Prostate gland (tissue), 2 donors: ENCODE measurements around the gene LITAFD. TPM values are rescaled to one million over a fixed set of nuclear protein-coding genes. Genes with fewer than 3 reads are reported as not detected.
"Not testable (repeated sequence)": the region's sequence is repeated elsewhere in the genome, so short reads cannot be mapped to it uniquely, and the experiment has no call there.

Experiments used
- DNase-seq: peaks from one replicate; pipeline ENCODE4 v3.0.0-alpha.2; 2019; ENCODE audit warnings: low spot score
- H3K27ac ChIP-seq, 2 donors: fragments of 200-600 bp; sonication (generic); 2 replicates each; pipeline ENCODE4 v1.5.1; 2017 to 2019
- H3K27me3 ChIP-seq: fragments of 200-600 bp; sonication (generic); replicated peaks from 2 replicates; pipeline ENCODE4 v1.5.1; 2019; ENCODE audit not compliant: insufficient read depth
- H3K36me3 ChIP-seq, 2 donors: fragments of 200-600 bp; sonication (generic); 1 replicate in 1 of 2; 2 replicates in 1 of 2; pipeline versions ENCODE4 v1.5.1 to v1.8.1; 2017 to 2019
- H3K4me1 ChIP-seq: fragments of 200-600 bp; sonication (generic); replicated peaks from 2 replicates; pipeline ENCODE4 v1.5.1; 2019
- H3K4me3 ChIP-seq, 2 donors: fragments of 200-600 bp; sonication (generic); 2 replicates each; pipeline ENCODE4 v1.5.1; 2017 to 2019
- H3K9me3 ChIP-seq: fragments of 200-600 bp; sonication (generic); 2 replicates; pipeline ENCODE4 v1.5.1; 2017
- POLR2A ChIP-seq: fragments of 450-650 bp; IDR thresholded peaks from one replicate; pipeline ENCODE4 v1.6.1; 2016; ENCODE audit warnings: antibody characterized with exemption, mild to moderate bottlenecking
- POLR2AphosphoS5 ChIP-seq: sonication (generic); formaldehyde crosslinking; IDR thresholded peaks from one replicate; pipeline ENCODE4 v1.6.1; 2017; ENCODE audit warnings: antibody characterized with exemption
- WGBS: methylation state at CpG from one replicate; pipeline ENCODE4 v1.1.5; 2018; 5-methylcytosine and 5-hydroxymethylcytosine counted together
- intact Hi-C: fragments of 100-400 bp; cut with DNase I; formaldehyde crosslinking; loops from one replicate; pipeline ENCODE4 v1.14.2; 2022
- total RNA-seq, 2 donors: library from RNA; depleted of rRNA; stranded (reverse); fragments of >200 nt; gene quantifications; one replicate each; pipeline ENCODE4 v1.1.0, GENCODE V29; 2016
- TF ChIP-seq, protein P1 (sequence below), 4 experiments: fragments of 200-600 bp in 2 of 4; fragments of 450-650 bp in 2 of 4; sonication (generic) in 2 of 4; IDR thresholded peaks; 1 replicate in 3 of 4; 2 replicates in 1 of 4; pipeline ENCODE4 v1.5.1; 2016 to 2019; ENCODE audit warnings: antibody characterized with exemption in 4 of 4, mild to moderate bottlenecking in 2 of 4, moderate library complexity in 2 of 4

The LITAFD gene
- total RNA-seq, 2 donors from 2014 or later = 2.3 TPM; not detected in 1

- WGBS = 32% methylated on average over 32 of the region's 37 CpGs
- peak overlapping the region; percentile 54 to 56 for H3K4me3 ChIP-seq
- no peaks in the 10 kb centered on the region for H3K9me3 ChIP-seq
- peak overlapping the region in 1 of 2 donors; percentile 66 for H3K27ac ChIP-seq
- no peak for DNase-seq
- intact Hi-C loops = loop anchor here (5.0 kb wide), 2 partner anchors 72 to 192 kb away; partner anchors contain the start of genes PMM2 and TMEM186
- H3K4me1 ChIP-seq = peaks cover 11% of the 10 kb centered on the region
- no peaks in the 10 kb centered on the region for H3K36me3 ChIP-seq
- TF ChIP-seq, protein P1, sequence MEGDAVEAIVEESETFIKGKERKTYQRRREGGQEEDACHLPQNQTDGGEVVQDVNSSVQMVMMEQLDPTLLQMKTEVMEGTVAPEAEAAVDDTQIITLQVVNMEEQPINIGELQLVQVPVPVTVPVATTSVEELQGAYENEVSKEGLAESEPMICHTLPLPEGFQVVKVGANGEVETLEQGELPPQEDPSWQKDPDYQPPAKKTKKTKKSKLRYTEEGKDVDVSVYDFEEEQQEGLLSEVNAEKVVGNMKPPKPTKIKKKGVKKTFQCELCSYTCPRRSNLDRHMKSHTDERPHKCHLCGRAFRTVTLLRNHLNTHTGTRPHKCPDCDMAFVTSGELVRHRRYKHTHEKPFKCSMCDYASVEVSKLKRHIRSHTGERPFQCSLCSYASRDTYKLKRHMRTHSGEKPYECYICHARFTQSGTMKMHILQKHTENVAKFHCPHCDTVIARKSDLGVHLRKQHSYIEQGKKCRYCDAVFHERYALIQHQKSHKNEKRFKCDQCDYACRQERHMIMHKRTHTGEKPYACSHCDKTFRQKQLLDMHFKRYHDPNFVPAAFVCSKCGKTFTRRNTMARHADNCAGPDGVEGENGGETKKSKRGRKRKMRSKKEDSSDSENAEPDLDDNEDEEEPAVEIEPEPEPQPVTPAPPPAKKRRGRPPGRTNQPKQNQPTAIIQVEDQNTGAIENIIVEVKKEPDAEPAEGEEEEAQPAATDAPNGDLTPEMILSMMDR (IDR thresholded peaks at IDR 0.05) = no peak
- TF ChIP-seq POLR2A = no peak
- no peaks in the 10 kb centered on the region for H3K27me3 ChIP-seq
Observed at GRCh38 chr16:8869212-8869987, 12.8 kb upstream of the LITAFD start.

GRCh38 chr16:8869988-8870241 lies 12.2 kb upstream of the LITAFD start:
- intact Hi-C loops = loop anchor here (5.0 kb wide), 2 partner anchors 73 to 193 kb away; partner anchors contain the start of genes PMM2 and TMEM186
- peaks cover 11% of the 10 kb centered on the region for H3K4me1 ChIP-seq
- not testable (repeated sequence) for H3K27ac ChIP-seq, H3K27me3 ChIP-seq, H3K4me3 ChIP-seq, DNase-seq, H3K9me3 ChIP-seq, H3K36me3 ChIP-seq
- 92% methylated on average over 10 of the region's 10 CpGs for WGBS

DNA sequence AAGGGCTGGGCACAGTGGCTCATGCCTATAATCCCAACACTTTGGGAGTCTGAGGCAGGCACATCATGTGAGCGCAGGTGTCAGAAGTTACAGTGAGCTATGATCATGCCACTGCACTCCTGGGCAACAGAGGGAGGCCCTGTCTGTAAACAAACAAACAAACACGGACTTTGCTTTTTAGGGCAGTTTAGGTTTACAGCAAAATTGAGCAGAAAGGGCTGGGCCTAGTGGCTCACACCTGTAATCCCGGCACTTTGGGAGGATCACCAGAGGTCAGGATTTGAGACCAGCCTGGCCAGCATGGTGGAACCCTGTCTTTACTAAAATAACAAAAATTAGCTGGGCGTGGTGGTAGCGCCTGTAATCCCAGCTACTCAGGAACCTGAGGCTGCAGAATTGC lies 10.1 kb upstream of the LITAFD start:
- no peak overlapping the region for H3K4me3 ChIP-seq
- H3K27ac ChIP-seq = no peak overlapping the region
- TF ChIP-seq POLR2A (no peak), POLR2AphosphoS5 (no peak)
- TF ChIP-seq, protein P1 (IDR thresholded peaks at IDR 0.05) = no peak
- H3K4me1 ChIP-seq = peaks cover 9% of the 10 kb centered on the region
- no peaks in the 10 kb centered on the region for H3K9me3 ChIP-seq
- no peaks in the 10 kb centered on the region for H3K36me3 ChIP-seq
- 91% methylated on average over 5 of the region's 5 CpGs for WGBS
- intact Hi-C loops = no loop called here
- H3K27me3 ChIP-seq = no peaks in the 10 kb centered on the region
- no peak for DNase-seq

- H3K9me3 ChIP-seq = no peaks in the 10 kb centered on the region
- H3K4me3 ChIP-seq = no peak overlapping the region
- intact Hi-C loops = no loop called here
- H3K4me1 ChIP-seq = no peaks in the 10 kb centered on the region
- no peaks in the 10 kb centered on the region for H3K27me3 ChIP-seq
- H3K36me3 ChIP-seq = no peaks in the 10 kb centered on the region
- no peak for DNase-seq
- 86% methylated on average over 22 of the region's 22 CpGs for WGBS
- no peak overlapping the region for H3K27ac ChIP-seq
- TF ChIP-seq, protein P1 (IDR thresholded peaks at IDR 0.05) = no peak
- TF ChIP-seq POLR2AphosphoS5 (no peak), POLR2A (no peak)
Observed at GRCh38 chr16:8872967-8873865, 8.9 kb upstream of the LITAFD start.

GRCh38 chr16:8873866-8874195 lies 8.3 kb upstream of the LITAFD start:
- H3K27ac ChIP-seq, H3K4me3 ChIP-seq, H3K9me3 ChIP-seq, H3K36me3 ChIP-seq, H3K4me1 ChIP-seq, DNase-seq, H3K27me3 ChIP-seq, intact Hi-C loops: not testable (repeated sequence)
- 93% methylated on average over 7 of the region's 7 CpGs for WGBS
